ENCODE results near the gene MTHFD1L.

DNA sequence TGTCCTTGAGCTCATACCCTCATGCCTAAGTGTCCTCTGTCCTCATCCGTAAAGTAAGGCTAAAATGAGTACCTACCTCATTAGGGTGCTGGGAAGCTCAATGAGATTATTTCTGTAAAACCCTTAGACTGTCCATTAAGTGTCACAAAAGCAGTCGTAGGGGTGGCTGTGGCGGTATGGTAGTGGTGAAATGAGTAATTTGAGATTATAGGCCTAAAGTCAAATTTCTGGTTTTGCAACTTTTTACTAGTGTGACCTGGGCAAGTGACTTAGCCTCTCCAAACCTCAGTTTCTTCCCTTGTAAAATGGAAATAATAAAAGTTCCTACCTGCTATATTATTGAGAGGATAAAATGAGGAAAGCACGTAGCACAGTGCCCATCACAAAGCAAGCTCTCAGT is 226.1 kb downstream of the MTHFD1L start:
- TF ChIP-seq CTCF (conservative IDR thresholded peaks at IDR 0.05; ENCODE audit: low read length) (no peak), EZH2phosphoT487 (IDR thresholded peaks at IDR 0.05; ENCODE audit: borderline replicate concordance) (no peak)
